Muscle of leg (tissue), 11 donors: ENCODE results near the gene TRMT44. TPM values are rescaled to one million over a fixed set of nuclear protein-coding genes. Genes with fewer than 3 reads are reported as not detected.

Source experiments
- DNase-seq: peaks from one replicate; pipeline ENCODE4 v3.0.0; 2013
- H3K27ac ChIP-seq: one replicate; pipeline ENCODE4 v1.5.1; 2013; ENCODE audit warnings: mild to moderate bottlenecking, low read length, control low read depth
- H3K27me3 ChIP-seq: one replicate; pipeline ENCODE4 v1.6.1; 2013; ENCODE audit warnings: low read length; ENCODE audit not compliant: control insufficient read depth, insufficient read depth
- H3K36me3 ChIP-seq: one replicate; pipeline ENCODE4 v1.6.1; 2013; ENCODE audit warnings: low read length; ENCODE audit not compliant: control insufficient read depth, insufficient read depth
- H3K4me1 ChIP-seq: one replicate; pipeline ENCODE4 v1.6.1; 2013; ENCODE audit warnings: low read length; ENCODE audit not compliant: control insufficient read depth, insufficient read depth
- H3K4me3 ChIP-seq: one replicate; pipeline ENCODE4 v1.5.1; 2013; ENCODE audit warnings: low read length, control low read depth
- H3K9me3 ChIP-seq: replicated peaks from 2 replicates; pipeline ENCODE4 v1.6.1; 2013; ENCODE audit warnings: low read depth, low read length; ENCODE audit not compliant: control insufficient read depth
- WGBS: methylation state at CpG from one replicate; pipeline ENCODE4 v1.1.5; 2013; ENCODE audit warnings: missing lambda C conversion rate; ENCODE audit not compliant: insufficient coverage; 5-methylcytosine and 5-hydroxymethylcytosine counted together
- polyA plus RNA-seq, 8 donors: library from polyadenylated mRNA; unstranded; fragments of 120-200 nt; gene quantifications; one replicate each; pipeline versions ENCODE4 v1.2.1 to v1.2.3, GENCODE V29; 2013; ENCODE audit warnings: inconsistent platforms in 1 of 8, low replicate concordance in 1 of 8; ENCODE audit not compliant: insufficient read length in 8 of 8, insufficient read depth in 1 of 8
- total RNA-seq: library from RNA; stranded (reverse); fragments of 120-200 nt; gene quantifications from one replicate; pipeline ENCODE4 v1.2.4, GENCODE V29; 2013

The TRMT44 gene
- total and polyA plus RNA-seq, 9 donors = 8.1 to 13.9 (median 10.3) TPM

GRCh38 chr4:8434251-8435073, 6.1 kb upstream of the TRMT44 start:
- DNase-seq = no peak

GRCh38 chr4:8435656-8436121, 4.9 kb upstream of the TRMT44 start:
- peak; percentile 36 for DNase-seq
- no peaks in the 10 kb centered on the region for H3K36me3 ChIP-seq
- H3K27ac ChIP-seq = peak overlapping the region; percentile 0
- no peaks in the 10 kb centered on the region for H3K9me3 ChIP-seq
- H3K4me3 ChIP-seq = no peak overlapping the region
- peaks cover 16% of the 10 kb centered on the region for H3K4me1 ChIP-seq
- no peaks in the 10 kb centered on the region for H3K27me3 ChIP-seq
- WGBS = 40% methylated on average over 2 of the region's 5 CpGs

More at GRCh38 chr4:8434251-8435073, 6.1 kb upstream of the TRMT44 start:
- peaks cover 11% of the 10 kb centered on the region for H3K4me1 ChIP-seq
- H3K36me3 ChIP-seq = no peaks in the 10 kb centered on the region
- H3K27me3 ChIP-seq = no peaks in the 10 kb centered on the region
- H3K27ac ChIP-seq = no peak overlapping the region
- no peak overlapping the region for H3K4me3 ChIP-seq
- WGBS = 70% methylated on average over 18 of the region's 21 CpGs
- H3K9me3 ChIP-seq = no peaks in the 10 kb centered on the region

- 36% methylated on average over 10 of the region's 13 CpGs for WGBS
- Histone ChIP-seq H3K4me1 (peaks cover 28% of the 10 kb centered on the region), H3K27me3 (no peaks in the 10 kb centered on the region), H3K27ac (peak overlapping the region; percentile 48), H3K9me3 (no peaks in the 10 kb centered on the region), H3K36me3 (no peaks in the 10 kb centered on the region), H3K4me3 (no peak overlapping the region)
- no peak for DNase-seq
Observed at GRCh38 chr4:8437281-8437680, 3.3 kb upstream of the TRMT44 start.

GRCh38 chr4:8438743-8439142, 1.8 kb upstream of the TRMT44 start:
- WGBS = 92% methylated on average over 10 of the region's 11 CpGs
- peaks cover 34% of the 10 kb centered on the region for H3K4me1 ChIP-seq
- H3K9me3 ChIP-seq = no peaks in the 10 kb centered on the region
- H3K4me3 ChIP-seq = no peak overlapping the region
- H3K36me3 ChIP-seq = peaks cover 5% of the 10 kb centered on the region
- H3K27me3 ChIP-seq = no peaks in the 10 kb centered on the region
- no peak overlapping the region for H3K27ac ChIP-seq
- no peak for DNase-seq

GRCh38 chr4:8439168-8439567, 1.4 kb upstream of the TRMT44 start:
- Histone ChIP-seq H3K4me3 (no peak overlapping the region), H3K9me3 (no peaks in the 10 kb centered on the region), H3K36me3 (peaks cover 5% of the 10 kb centered on the region), H3K4me1 (peaks cover 34% of the 10 kb centered on the region), H3K27me3 (no peaks in the 10 kb centered on the region), H3K27ac (no peak overlapping the region)
- WGBS = no CpG with 5 or more reads among the region's 3 CpGs
- DNase-seq = no peak

- Histone ChIP-seq H3K36me3 (peaks cover 5% of the 10 kb centered on the region), H3K27ac (peak overlapping the region; percentile 96), H3K4me1 (peaks cover 34% of the 10 kb centered on the region), H3K9me3 (no peaks in the 10 kb centered on the region), H3K27me3 (no peaks in the 10 kb centered on the region), H3K4me3 (peak overlapping the region; percentile 83)
- WGBS = 20% methylated on average over 8 of the region's 12 CpGs
- DNase-seq = peak; percentile 76
Observed at GRCh38 chr4:8439914-8440491, 574 bp upstream of the TRMT44 start.

GRCh38 chr4:8441499-8442091, 1.0 kb downstream of the TRMT44 start:
- DNase-seq = no peak
- Histone ChIP-seq H3K27ac (no peak overlapping the region), H3K27me3 (no peaks in the 10 kb centered on the region), H3K4me1 (peaks cover 25% of the 10 kb centered on the region), H3K36me3 (peaks cover 10% of the 10 kb centered on the region), H3K9me3 (no peaks in the 10 kb centered on the region), H3K4me3 (peak overlapping the region; percentile 83)
- WGBS = 69% methylated on average over 13 of the region's 17 CpGs

GRCh38 chr4:8442596-8443358, 2.2 kb downstream of the TRMT44 start:
- 91% methylated on average over 5 of the region's 10 CpGs for WGBS
- H3K36me3 ChIP-seq = peaks cover 21% of the 10 kb centered on the region
- H3K4me3 ChIP-seq = no peak overlapping the region
- DNase-seq = no peak
- H3K9me3 ChIP-seq = no peaks in the 10 kb centered on the region
- no peaks in the 10 kb centered on the region for H3K27me3 ChIP-seq
- peaks cover 25% of the 10 kb centered on the region for H3K4me1 ChIP-seq
- H3K27ac ChIP-seq = no peak overlapping the region

- Histone ChIP-seq H3K27ac (no peak overlapping the region), H3K27me3 (no peaks in the 10 kb centered on the region), H3K36me3 (peaks cover 30% of the 10 kb centered on the region), H3K4me3 (no peak overlapping the region), H3K9me3 (no peaks in the 10 kb centered on the region), H3K4me1 (peaks cover 25% of the 10 kb centered on the region)
- DNase-seq = no peak
- WGBS = 71% methylated on average over 4 of the region's 6 CpGs
Observed at GRCh38 chr4:8443801-8444200, 3.2 kb downstream of the TRMT44 start.

GRCh38 chr4:8446122-8446521, 5.5 kb downstream of the TRMT44 start:
- Histone ChIP-seq H3K4me3 (no peak overlapping the region), H3K27me3 (no peaks in the 10 kb centered on the region), H3K36me3 (peaks cover 42% of the 10 kb centered on the region), H3K9me3 (no peaks in the 10 kb centered on the region), H3K4me1 (peaks cover 20% of the 10 kb centered on the region), H3K27ac (no peak overlapping the region)
- WGBS = no CpG with 5 or more reads among the region's 3 CpGs
- DNase-seq = no peak
